SK-MEL-5 (cell line): ENCODE results near the gene PCBD1. TPM values are rescaled to one million over a fixed set of nuclear protein-coding genes. Genes with fewer than 3 reads are reported as not detected.

Experiments used
- total RNA-seq: library from RNA; depleted of rRNA; stranded (reverse); fragments of >200 nt; shearing (Covaris generic); gene quantifications from 2 replicates; pipeline ENCODE4 v1.2.3, GENCODE V29; 2014; rRNA removed

Gene PCBD1
- total RNA-seq, 1 experiment from 2014 or later: 60.3 TPM

Other genes with a start within 250 kb of the PCBD1 start
- 0.16 TPM in 2 replicates for gene ADAMTS14, start 216.1 kb downstream of the PCBD1 start, total RNA-seq
- gene TBATA, start 103.2 kb downstream of the PCBD1 start, total RNA-seq: not detected in 2 replicates
- 25.8 and 27.4 TPM in 2 replicates for gene SGPL1, start 72.6 kb downstream of the PCBD1 start, total RNA-seq